Endothelial cell of umbilical vein (primary cell): ENCODE results near the gene ABTB1. TPM values are rescaled to one million over a fixed set of nuclear protein-coding genes. Genes with fewer than 3 reads are reported as not detected.

Source experiments
- BruUV-seq: library from RNA; stranded (reverse); fragments of 400-500 nt; replicated peaks from 2 replicates; lab custom pipeline; 2021; lab: Mats Ljungman, UMichigan
- CTCF ChIA-PET: fragments of 300-600, 350-600 bp; sonication (Branson Sonifier 250); formaldehyde crosslinking; loops from one replicate; lab custom pipeline; 2021; ENCODE audit warnings: antibody characterized with exemption, inconsistent platforms; lab: Charles Lee
- POLR2A ChIA-PET: fragments of 300-600, 350-600 bp; sonication (Branson Sonifier 250); formaldehyde crosslinking; loops from one replicate; lab custom pipeline; 2021; ENCODE audit warnings: antibody characterized with exemption, inconsistent platforms; lab: Charles Lee
- DNase-seq: peaks from one replicate; pipeline ENCODE4 v3.0.0-alpha.2; 2011; ENCODE audit warnings: low read depth, low spot score
- FAIRE-seq: peaks from 2 replicates; lab custom pipeline; 2011; peaks lifted over from hg19 to GRCh38; lab: Jason Lieb, UNC
- H2AFZ ChIP-seq: 2 replicates; pipeline ENCODE4 v1.6.0; 2012; ENCODE audit warnings: low read depth, low read length, control low read depth, inconsistent platforms
- H3K27ac ChIP-seq: 2 replicates; pipeline ENCODE4 v1.5.1; 2011; ENCODE audit warnings: low read depth, mild to moderate bottlenecking, control low read depth, low read length, moderate library complexity; ENCODE audit not compliant: insufficient read depth
- H3K27me3 ChIP-seq, 2 experiments: 2 replicates each; pipeline versions ENCODE4 v1.6.0 to v1.6.1; 2011; ENCODE audit warnings: low read length in 2 of 2, mixed read lengths in 1 of 2; ENCODE audit not compliant: control insufficient read depth in 2 of 2, insufficient read depth in 2 of 2
- H3K36me3 ChIP-seq, 2 experiments: 2 replicates in 1 of 2; 3 replicates in 1 of 2; pipeline ENCODE4 v1.5.1; 2011; ENCODE audit warnings: low read length in 2 of 2, mild to moderate bottlenecking in 1 of 2, moderate library complexity in 1 of 2; ENCODE audit not compliant: control insufficient read depth in 2 of 2, insufficient read depth in 2 of 2; ENCODE audit errors: extremely low read depth in 1 of 2
- H3K4me1 ChIP-seq: 3 replicates; pipeline ENCODE4 v1.5.1; 2011; ENCODE audit warnings: mild to moderate bottlenecking, low read length; ENCODE audit not compliant: control insufficient read depth, insufficient read depth; ENCODE audit errors: extremely low read depth
- H3K4me2 ChIP-seq: 2 replicates; pipeline ENCODE4 v1.6.1; 2011; ENCODE audit warnings: low read length, control low read depth, mixed read lengths; ENCODE audit not compliant: insufficient read depth
- H3K4me3 ChIP-seq, 3 experiments: fragments of 200-600 bp in 1 of 3; sonication (generic), shearing (Covaris generic) in 1 of 3; replicated peaks in 1 of 3; 2 replicates each; pipeline ENCODE4 v1.5.1; 2011 to 2016; ENCODE audit warnings: control low read depth in 3 of 3, low read length in 3 of 3, mild to moderate bottlenecking in 2 of 3, inconsistent platforms in 1 of 3, low read depth in 1 of 3, moderate library complexity in 1 of 3; ENCODE audit not compliant: insufficient read depth in 1 of 3
- H3K79me2 ChIP-seq: 2 replicates; pipeline ENCODE4 v1.6.0; 2012; ENCODE audit warnings: low read length, inconsistent platforms; ENCODE audit not compliant: control insufficient read depth, insufficient read depth
- H3K9ac ChIP-seq: replicated peaks from 2 replicates; pipeline ENCODE3; 2011; ENCODE audit warnings: low read length, control low read depth; ENCODE audit not compliant: insufficient read depth; ENCODE audit errors: extremely low read depth
- H3K9me1 ChIP-seq: replicated peaks from 3 replicates; pipeline ENCODE4 v1.6.0; 2011; ENCODE audit warnings: mild to moderate bottlenecking, low read length; ENCODE audit not compliant: control insufficient read depth, insufficient read depth; ENCODE audit errors: extremely low read depth
- H3K9me3 ChIP-seq: replicated peaks from 2 replicates; pipeline ENCODE4 v1.5.1; 2012; ENCODE audit warnings: low read length, inconsistent platforms; ENCODE audit not compliant: control insufficient read depth, insufficient read depth
- H4K20me1 ChIP-seq: replicated peaks from 2 replicates; pipeline ENCODE3; 2011; ENCODE audit warnings: mild to moderate bottlenecking, low read length; ENCODE audit not compliant: control insufficient read depth, insufficient read depth; ENCODE audit errors: extremely low read depth
- EZH2 ChIP-seq: IDR thresholded peaks from 2 replicates; pipeline ENCODE4 v1.6.1; 2012; ENCODE audit warnings: borderline replicate concordance, low read depth, mild to moderate bottlenecking, moderate library complexity, low read length, inconsistent platforms; ENCODE audit not compliant: severe bottlenecking
- FOS ChIP-seq: IDR thresholded peaks from 2 replicates; pipeline ENCODE4 v1.6.1; 2011; ENCODE audit warnings: mild to moderate bottlenecking, low read length, moderate library complexity, borderline replicate concordance; ENCODE audit not compliant: insufficient read depth
- GATA2 ChIP-seq: IDR thresholded peaks from 2 replicates; pipeline ENCODE4 v1.7.0; 2011; ENCODE audit warnings: low read depth, mild to moderate bottlenecking, moderate library complexity, mixed read lengths, low read length; ENCODE audit not compliant: insufficient read length, insufficient read depth
- JUN ChIP-seq: IDR thresholded peaks from 2 replicates; pipeline ENCODE4 v1.6.1; 2011; ENCODE audit warnings: borderline replicate concordance, low read depth; ENCODE audit not compliant: insufficient read length, insufficient read depth
- MYC ChIP-seq: IDR thresholded peaks from one replicate; pipeline ENCODE4 v1.6.1; 2011; ENCODE audit warnings: mild to moderate bottlenecking, low read depth, low read length
- POLR2A ChIP-seq: IDR thresholded peaks from 2 replicates; pipeline ENCODE4 v1.6.1; 2012; ENCODE audit warnings: low read depth, mild to moderate bottlenecking, control low read depth, low read length
- POLR2AphosphoS5 ChIP-seq: IDR thresholded peaks from 2 replicates; pipeline ENCODE4 v1.6.1; 2012; ENCODE audit warnings: low read depth, mild to moderate bottlenecking, control low read depth, low read length, moderate library complexity; ENCODE audit not compliant: insufficient read depth
- dilution Hi-C: fragments of 300-500 bp; cut with MboI; formaldehyde crosslinking; loops from one replicate; pipeline ENCODE4 v1.15.0; 2019; ENCODE audit warnings: low sequenced_read_pairs; ENCODE audit not compliant: extremely low pct_ligation_motif_present
- intact Hi-C: fragments of 100-400 bp; cut with micrococcal nuclease; formaldehyde crosslinking; loops from one replicate; pipeline ENCODE4 v1.10.0; 2022
- polyA plus RNA-seq, 4 experiments: library from polyadenylated mRNA; depleted of rRNA in 3 of 4; stranded (reverse) in 3 of 4; unstranded in 1 of 4; fragments of >200 nt; gene quantifications; 2 replicates each; pipeline versions ENCODE4 v1.2.1 to v1.2.3, GENCODE V29; 2011 to 2012; ENCODE audit warnings: missing spikeins in 1 of 4
- total RNA-seq: library from RNA; stranded (reverse); gene quantifications from 2 replicates; pipeline ENCODE4 v1.2.3, GENCODE V29; 2021
- TF ChIP-seq, protein P1 (sequence below): IDR thresholded peaks from 2 replicates; pipeline ENCODE4 v1.6.1; 2011; ENCODE audit not compliant: insufficient read depth, insufficient read length
- TF ChIP-seq, protein P2 (sequence below), 2 donors: IDR thresholded peaks; 1 replicate in 1 of 2; 2 replicates in 1 of 2; pipeline ENCODE4 v1.5.1; 2011; ENCODE audit warnings: low read length in 2 of 2, mild to moderate bottlenecking in 2 of 2, moderate library complexity in 2 of 2, control low read depth in 1 of 2, inconsistent platforms in 1 of 2, low read depth in 1 of 2; ENCODE audit not compliant: insufficient read depth in 1 of 2; ENCODE audit errors: extremely low read depth in 1 of 2

The ABTB1 gene
- total and polyA plus RNA-seq, 2 donors (not counting 3 experiments of a cell fraction or from before 2014, with no cell fraction given) = 15.2 to 25.1 TPM

DNA sequence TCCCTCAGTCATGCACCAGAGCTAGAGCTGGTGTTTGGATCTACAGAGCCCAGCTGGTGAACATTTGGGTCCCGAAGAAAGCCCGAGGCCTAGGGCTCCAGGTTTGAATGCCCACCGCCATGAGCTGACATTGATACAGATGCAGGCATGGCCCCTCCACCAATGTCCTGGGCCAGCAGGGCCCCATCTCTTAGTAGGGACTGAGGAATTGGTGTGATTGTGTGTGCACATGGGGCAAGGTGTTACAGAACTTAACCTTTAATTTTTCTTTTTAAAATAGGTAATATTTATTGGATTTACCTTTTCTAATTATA lies 32.8 kb upstream of the ABTB1 start:
- H3K4me2 ChIP-seq = no peak overlapping the region
- peaks cover 1 to 10% of the 10 kb centered on the region in 2 experiments for H3K27me3 ChIP-seq
- H3K4me3 ChIP-seq = no peak overlapping the region
- dilution Hi-C loops (no loop called here), intact Hi-C loops (no loop called here)
- DNase-seq (no peak), FAIRE-seq (no peak)
- H3K4me1 ChIP-seq = no peaks in the 10 kb centered on the region
- H3K9me1 ChIP-seq = no peaks in the 10 kb centered on the region
- no peaks in the 10 kb centered on the region for H3K79me2 ChIP-seq
- no peak overlapping the region for H3K27ac ChIP-seq
- no peaks in the 10 kb centered on the region for H3K36me3 ChIP-seq
- H4K20me1 ChIP-seq = no peaks in the 10 kb centered on the region
- no peak for TF ChIP-seq EZH2
- TF ChIP-seq FOS = no peak
- TF ChIP-seq POLR2AphosphoS5 = no peak
- TF ChIP-seq JUN = no peak
- TF ChIP-seq GATA2 = no peak
- TF ChIP-seq, protein P1, sequence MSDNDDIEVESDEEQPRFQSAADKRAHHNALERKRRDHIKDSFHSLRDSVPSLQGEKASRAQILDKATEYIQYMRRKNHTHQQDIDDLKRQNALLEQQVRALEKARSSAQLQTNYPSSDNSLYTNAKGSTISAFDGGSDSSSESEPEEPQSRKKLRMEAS = no peak
- TF ChIP-seq POLR2A = no peak
- no peak for TF ChIP-seq MYC
- TF ChIP-seq, protein P2, sequence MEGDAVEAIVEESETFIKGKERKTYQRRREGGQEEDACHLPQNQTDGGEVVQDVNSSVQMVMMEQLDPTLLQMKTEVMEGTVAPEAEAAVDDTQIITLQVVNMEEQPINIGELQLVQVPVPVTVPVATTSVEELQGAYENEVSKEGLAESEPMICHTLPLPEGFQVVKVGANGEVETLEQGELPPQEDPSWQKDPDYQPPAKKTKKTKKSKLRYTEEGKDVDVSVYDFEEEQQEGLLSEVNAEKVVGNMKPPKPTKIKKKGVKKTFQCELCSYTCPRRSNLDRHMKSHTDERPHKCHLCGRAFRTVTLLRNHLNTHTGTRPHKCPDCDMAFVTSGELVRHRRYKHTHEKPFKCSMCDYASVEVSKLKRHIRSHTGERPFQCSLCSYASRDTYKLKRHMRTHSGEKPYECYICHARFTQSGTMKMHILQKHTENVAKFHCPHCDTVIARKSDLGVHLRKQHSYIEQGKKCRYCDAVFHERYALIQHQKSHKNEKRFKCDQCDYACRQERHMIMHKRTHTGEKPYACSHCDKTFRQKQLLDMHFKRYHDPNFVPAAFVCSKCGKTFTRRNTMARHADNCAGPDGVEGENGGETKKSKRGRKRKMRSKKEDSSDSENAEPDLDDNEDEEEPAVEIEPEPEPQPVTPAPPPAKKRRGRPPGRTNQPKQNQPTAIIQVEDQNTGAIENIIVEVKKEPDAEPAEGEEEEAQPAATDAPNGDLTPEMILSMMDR (IDR thresholded peaks at IDR 0.05; ENCODE audit: extremely low read depth in 1 of 2, insufficient read depth in 1 of 2, low read depth in 1 of 2, low read length in 2 of 2) = no peak
- ChIA-PET CTCF (interaction anchor here (0.9 kb wide), 1 partner anchor 11 kb away, joined by 3 read pairs; no protein-coding TSS in a partner anchor), POLR2A (no interaction called here)
- H3K9me3 ChIP-seq = no peaks in the 10 kb centered on the region
- H2AFZ ChIP-seq = no peak overlapping the region
- no peak overlapping the region for H3K9ac ChIP-seq
- no TSS peak for BruUV-seq
